H9 (cell line): Measurements from ENCODE around the gene ATXN7L3B. TPM values are rescaled to one million over a fixed set of nuclear protein-coding genes. Genes with fewer than 3 reads are reported as not detected.

Source experiments
- DNase-seq: peaks from one replicate; pipeline ENCODE4 v3.0.0-alpha.2; 2017
- H2AFZ ChIP-seq: one replicate; pipeline ENCODE4 v1.6.1; 2013; ENCODE audit warnings: mild to moderate bottlenecking, low read length, control low read depth, moderate library complexity
- H2AK5ac ChIP-seq: 2 replicates; pipeline ENCODE4 v1.6.1; 2013; ENCODE audit warnings: low read length, control low read depth, mixed read lengths; ENCODE audit not compliant: insufficient read length
- H2BK120ac ChIP-seq: one replicate; pipeline ENCODE4 v1.6.1; 2013; ENCODE audit warnings: low read depth, mild to moderate bottlenecking, low read length, control low read depth, inconsistent platforms; ENCODE audit not compliant: poor library complexity, severe bottlenecking
- H2BK12ac ChIP-seq: 2 replicates; pipeline ENCODE4 v1.6.1; 2013; ENCODE audit warnings: low read length, control low read depth, mixed read lengths, low read depth; ENCODE audit not compliant: insufficient read length
- H2BK15ac ChIP-seq: 2 replicates; pipeline ENCODE4 v1.6.1; 2013; ENCODE audit warnings: low read depth, low read length, control low read depth
- H2BK20ac ChIP-seq: one replicate; pipeline ENCODE4 v1.6.1; 2013; ENCODE audit warnings: low read depth, mild to moderate bottlenecking, low read length, control low read depth, inconsistent platforms; ENCODE audit not compliant: poor library complexity, severe bottlenecking
- H2BK5ac ChIP-seq: 2 replicates; pipeline ENCODE4 v1.6.1; 2013; ENCODE audit warnings: low read length, control low read depth, mixed read lengths; ENCODE audit not compliant: insufficient read length
- H3K14ac ChIP-seq: 2 replicates; pipeline ENCODE4 v1.6.1; 2013; ENCODE audit warnings: low read length, control low read depth; ENCODE audit not compliant: insufficient read depth
- H3K18ac ChIP-seq: 2 replicates; pipeline ENCODE4 v1.6.1; 2013; ENCODE audit warnings: low read depth, mild to moderate bottlenecking, mixed read lengths, low read length, control low read depth; ENCODE audit not compliant: insufficient read length
- H3K23ac ChIP-seq: 2 replicates; pipeline ENCODE4 v1.6.1; 2013; ENCODE audit warnings: low read length, control low read depth, mixed read lengths, low read depth; ENCODE audit not compliant: insufficient read length
- H3K23me2 ChIP-seq: 2 replicates; pipeline ENCODE4 v1.6.1; 2013; ENCODE audit warnings: low read depth, mild to moderate bottlenecking, mixed read lengths, low read length, control low read depth; ENCODE audit not compliant: insufficient read length, poor library complexity, severe bottlenecking
- H3K27ac ChIP-seq: 2 replicates; pipeline ENCODE4 v1.5.1; 2013; ENCODE audit warnings: low read length, control low read depth, mixed read lengths, low read depth; ENCODE audit not compliant: insufficient read length
- H3K27me3 ChIP-seq: 2 replicates; pipeline ENCODE4 v1.6.1; 2013; ENCODE audit warnings: low read length, control low read depth, inconsistent platforms; ENCODE audit not compliant: insufficient read depth
- H3K4ac ChIP-seq: 2 replicates; pipeline ENCODE4 v1.6.1; 2013; ENCODE audit warnings: low read depth, mild to moderate bottlenecking, control low read depth, inconsistent platforms, low read length, moderate library complexity
- H3K4me1 ChIP-seq: 2 replicates; pipeline ENCODE4 v1.6.1; 2013; ENCODE audit warnings: low read length, control low read depth, inconsistent platforms; ENCODE audit not compliant: insufficient read depth
- H3K4me2 ChIP-seq: 2 replicates; pipeline ENCODE4 v1.6.1; 2013; ENCODE audit warnings: low read length, control low read depth, mixed read lengths; ENCODE audit not compliant: insufficient read length, insufficient read depth
- H3K56ac ChIP-seq: 2 replicates; pipeline ENCODE4 v1.6.1; 2013; ENCODE audit warnings: low read depth, mild to moderate bottlenecking, mixed read lengths, low read length, control low read depth; ENCODE audit not compliant: insufficient read length
- H3K79me1 ChIP-seq: 2 replicates; pipeline ENCODE4 v1.6.1; 2013; ENCODE audit warnings: low read depth, mild to moderate bottlenecking, moderate library complexity, low read length, control low read depth, inconsistent platforms; ENCODE audit not compliant: insufficient read depth, poor library complexity, severe bottlenecking
- H3K79me2 ChIP-seq: 2 replicates; pipeline ENCODE4 v1.6.1; 2013; ENCODE audit warnings: low read length, control low read depth, inconsistent platforms; ENCODE audit not compliant: insufficient read depth
- H3K9ac ChIP-seq: 2 replicates; pipeline ENCODE4 v1.6.1; 2013; ENCODE audit warnings: low read length, control low read depth, mixed read lengths; ENCODE audit not compliant: insufficient read length; ENCODE audit errors: extremely low read depth
- H3K9me3 ChIP-seq: one replicate; pipeline ENCODE4 v1.6.1; 2013; ENCODE audit warnings: low read depth, low read length, inconsistent platforms; ENCODE audit not compliant: control insufficient read depth
- H3T11ph ChIP-seq: one replicate; pipeline ENCODE4 v1.6.1; 2013; ENCODE audit warnings: mild to moderate bottlenecking, low read length, control low read depth, inconsistent platforms
- H4K20me1 ChIP-seq: one replicate; pipeline ENCODE4 v1.6.1; 2013; ENCODE audit not compliant: control insufficient read depth, insufficient read length, insufficient read depth
- H4K5ac ChIP-seq: 2 replicates; pipeline ENCODE4 v1.6.1; 2013; ENCODE audit warnings: low read depth, mild to moderate bottlenecking, mixed read lengths, low read length, control low read depth; ENCODE audit not compliant: insufficient read length
- H4K8ac ChIP-seq: replicated peaks from 2 replicates; pipeline ENCODE4 v1.6.1; 2013; ENCODE audit warnings: low read length, control low read depth, mixed read lengths, low read depth; ENCODE audit not compliant: insufficient read length
- H4K91ac ChIP-seq: 2 replicates; pipeline ENCODE4 v1.6.1; 2013; ENCODE audit warnings: low read depth, mild to moderate bottlenecking, moderate library complexity, mixed read lengths, low read length, control low read depth; ENCODE audit not compliant: insufficient read length
- H3K27ac Mint-ChIP-seq, 3 experiments: 2 replicates in 2 of 3; 3 replicates in 1 of 3; pipeline ENCODE4 v1.8.0; 2020 to 2021; ENCODE audit warnings: mixed read lengths in 3 of 3, mild to moderate bottlenecking in 1 of 3, moderate library complexity in 1 of 3
- H3K27me3 Mint-ChIP-seq: 2 replicates; pipeline ENCODE4 v1.8.0; 2021; ENCODE audit warnings: low read depth, mild to moderate bottlenecking, moderate library complexity, mixed read lengths
- H3K36me3 Mint-ChIP-seq, 3 experiments: 2 replicates in 2 of 3; 3 replicates in 1 of 3; pipeline ENCODE4 v1.8.0; 2020 to 2021; ENCODE audit warnings: low read depth in 3 of 3, mixed read lengths in 3 of 3; ENCODE audit not compliant: insufficient read depth in 1 of 3
- H3K4me1 Mint-ChIP-seq, 2 experiments: 2 replicates each; pipeline ENCODE4 v1.8.0; 2020; ENCODE audit warnings: mixed read lengths in 2 of 2
- H3K4me3 Mint-ChIP-seq, 2 experiments: 2 replicates in 1 of 2; 3 replicates in 1 of 2; pipeline ENCODE4 v1.8.0; 2020 to 2021; ENCODE audit warnings: mild to moderate bottlenecking in 2 of 2, mixed read lengths in 2 of 2, moderate library complexity in 1 of 2
- H3K9me3 Mint-ChIP-seq, 2 experiments: 2 replicates in 1 of 2; 3 replicates in 1 of 2; pipeline ENCODE4 v1.8.0; 2020; ENCODE audit warnings: mild to moderate bottlenecking in 2 of 2, mixed read lengths in 2 of 2, moderate library complexity in 1 of 2
- CTCF ChIP-seq: fragments of 200-600 bp; sonication (generic); conservative IDR thresholded peaks from 3 replicates; pipeline ENCODE4 v1.8.0; 2021; ENCODE audit warnings: antibody characterized with exemption, mild to moderate bottlenecking
- total RNA-seq: library from RNA; stranded (reverse); gene quantifications from 2 replicates; pipeline ENCODE4 v1.2.1, GENCODE V29; 2021

The ATXN7L3B gene
- total RNA-seq, 1 experiment from 2014 or later = 35.3 TPM

GRCh38 chr12:74563927-74564326 lies 26.3 kb downstream of the ATXN7L3B start:
- Histone ChIP-seq H4K5ac (no peak overlapping the region), H3K79me1 (no peaks in the 10 kb centered on the region), H3K9me3 (no peaks in the 10 kb centered on the region), H2BK15ac (no peak overlapping the region), H4K8ac (no peak overlapping the region), H4K91ac (no peak overlapping the region), H4K20me1 (no peaks in the 10 kb centered on the region), H3K4me2 (no peak overlapping the region), H2BK120ac (no peak overlapping the region), H3K79me2 (no peaks in the 10 kb centered on the region), H3K14ac (no peak overlapping the region), H2BK20ac (no peak overlapping the region), H3K9ac (no peak overlapping the region), H2BK12ac (no peak overlapping the region), H2AK5ac (no peak overlapping the region), H3K23ac (no peak overlapping the region), H3K27ac (no peak overlapping the region), H3K4me1 (no peaks in the 10 kb centered on the region; the same call in 1 of the 2 replicates), H3K27me3 (no peaks in the 10 kb centered on the region), H3K23me2 (no peaks in the 10 kb centered on the region), H3T11ph (no peak overlapping the region), H2BK5ac (no peak overlapping the region), H3K56ac (no peak overlapping the region), H2AFZ (no peak overlapping the region), H3K18ac (no peak overlapping the region), H3K4ac (no peak overlapping the region)
- Mint-ChIP-seq H3K27me3 (no peaks in the 10 kb centered on the region), H3K27ac (no peak overlapping the region), H3K4me1 (peaks cover 6 to 7% of the 10 kb centered on the region in 2 experiments; a peak in 3 of 4 replicates), H3K36me3 (no peaks in the 10 kb centered on the region), H3K9me3 (peaks cover 3 to 4% of the 10 kb centered on the region in 2 experiments; a peak in 2 of 5 replicates), H3K4me3 (no peak overlapping the region)
- TF ChIP-seq CTCF = no peak
- no peak for DNase-seq
